Pancreas (tissue), 10 donors: Measurements from ENCODE around the gene HS3ST2. TPM values are rescaled to one million over a fixed set of nuclear protein-coding genes. Genes with fewer than 3 reads are reported as not detected.

Source experiments
- ATAC-seq, 4 donors: fragments of 200-7000 bp; cut with Tn5 transposase; one replicate each; pipeline versions ENCODE4 v1.8.0 to v1.9.1; 2020; ENCODE audit warnings: mild to moderate bottlenecking in 4 of 4, moderate library complexity in 4 of 4
- DNase-seq, 6 donors: peaks; one replicate each; pipeline ENCODE4 v3.0.0-alpha.2; 2020
- FAIRE-seq: peaks from 2 replicates; lab custom pipeline; 2012; peaks lifted over from hg19 to GRCh38; lab: Jason Lieb, UNC
- H3K27ac ChIP-seq, 4 donors: fragments of 200-600 bp; sonication (generic); 1 replicate in 3 of 4; 2 replicates in 1 of 4; pipeline versions ENCODE4 v1.5.0 to v1.8.0; 2020
- H3K27me3 ChIP-seq, 4 donors: fragments of 200-600 bp; one replicate each; pipeline ENCODE4 v1.8.0; 2021
- H3K36me3 ChIP-seq, 3 donors: fragments of 200-600 bp; sonication (generic) in 1 of 3; one replicate each; pipeline versions ENCODE4 v1.5.0 to v1.8.0; 2020 to 2021
- H3K4me1 ChIP-seq, 3 donors: fragments of 200-600 bp; one replicate each; pipeline ENCODE4 v1.8.0; 2021
- H3K4me3 ChIP-seq, 4 donors: fragments of 200-600 bp; sonication (generic) in 2 of 4; one replicate each; pipeline versions ENCODE4 v1.5.0 to v1.8.0; 2020 to 2021
- H3K9me3 ChIP-seq, 4 donors: fragments of 200-600 bp; one replicate each; pipeline ENCODE4 v1.8.0; 2021
- WGBS, 2 donors: extraction: QIAGEN DNeasy Blood & Tissue Kit; methylation state at CpG; one replicate each; pipeline ENCODE4 v1.1.7; 2013; 5-methylcytosine and 5-hydroxymethylcytosine counted together
- intact Hi-C, 3 donors: fragments of 100-400 bp; cut with DNase I; formaldehyde crosslinking; loops; one replicate each; pipeline versions ENCODE4 v1.11.1 to v1.14.2; 2022
- polyA plus RNA-seq, 2 donors: library from polyadenylated mRNA; stranded (reverse); fragments of 200-250 nt; gene quantifications; one replicate each; pipeline ENCODE4 v1.2.3, GENCODE V29; 2013
- total RNA-seq, 6 donors: library from RNA; stranded (reverse); fragmentation: NEBNext Ultra II Directional in 4 of 6; extraction: Animal tissue kit (Norgen Biotek cat#: 25700) in 4 of 6; gene quantifications; one replicate each; pipeline versions ENCODE4 v1.2.1 to v1.2.4, GENCODE V29; 2021 to 2023
- TF ChIP-seq, protein P1 (sequence below), 4 donors: fragments of 200-600 bp; sonication (generic) in 3 of 4; IDR thresholded peaks; one replicate each; pipeline versions ENCODE4 v1.5.0 to v1.8.0; 2021; ENCODE audit warnings: antibody characterized with exemption in 4 of 4
- donor health status: healthy with polysubstance abuse.
- donor health status: DM: no; HTN: no; CAD: no; lungs with moderate emphysema.
- donor health status: DM: no; HTN: no; CAD: no.
- donor health status: control.
- donor health status: control.
- donor health status: Bipolar disorder and iron deficiency.
- donor health status: DM: yes; HTN: yes; CAD: no.
- donor health status: DM: no; HTN: no; CAD: no.
- donor health status: DM: no; HTN: no; CAD: no.
- donor health status: DM: yes; HTN: yes; CAD: no.

Gene HS3ST2
- total and polyA plus RNA-seq, 8 donors: 0.06 to 0.42 (median 0.28) TPM; not detected in 1

- FAIRE-seq (no peak), ATAC-seq (no peak), DNase-seq (no peak)
- intact Hi-C loops: no loop called here
- Histone ChIP-seq H3K4me1 (no peaks in the 10 kb centered on the region), H3K36me3 (no peaks in the 10 kb centered on the region), H3K27ac (no peak overlapping the region), H3K4me3 (no peak overlapping the region), H3K27me3 (peaks cover 0 to 22% (median 2%) of the 10 kb centered on the region in 4 donors), H3K9me3 (no peaks in the 10 kb centered on the region)
- TF ChIP-seq, protein P1, sequence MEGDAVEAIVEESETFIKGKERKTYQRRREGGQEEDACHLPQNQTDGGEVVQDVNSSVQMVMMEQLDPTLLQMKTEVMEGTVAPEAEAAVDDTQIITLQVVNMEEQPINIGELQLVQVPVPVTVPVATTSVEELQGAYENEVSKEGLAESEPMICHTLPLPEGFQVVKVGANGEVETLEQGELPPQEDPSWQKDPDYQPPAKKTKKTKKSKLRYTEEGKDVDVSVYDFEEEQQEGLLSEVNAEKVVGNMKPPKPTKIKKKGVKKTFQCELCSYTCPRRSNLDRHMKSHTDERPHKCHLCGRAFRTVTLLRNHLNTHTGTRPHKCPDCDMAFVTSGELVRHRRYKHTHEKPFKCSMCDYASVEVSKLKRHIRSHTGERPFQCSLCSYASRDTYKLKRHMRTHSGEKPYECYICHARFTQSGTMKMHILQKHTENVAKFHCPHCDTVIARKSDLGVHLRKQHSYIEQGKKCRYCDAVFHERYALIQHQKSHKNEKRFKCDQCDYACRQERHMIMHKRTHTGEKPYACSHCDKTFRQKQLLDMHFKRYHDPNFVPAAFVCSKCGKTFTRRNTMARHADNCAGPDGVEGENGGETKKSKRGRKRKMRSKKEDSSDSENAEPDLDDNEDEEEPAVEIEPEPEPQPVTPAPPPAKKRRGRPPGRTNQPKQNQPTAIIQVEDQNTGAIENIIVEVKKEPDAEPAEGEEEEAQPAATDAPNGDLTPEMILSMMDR (IDR thresholded peaks at IDR 0.05): no peak
- WGBS, 2 donors: 22 to 26% methylated on average over 5 of the region's 5 CpGs
These were observed 115.0 kb downstream of the HS3ST2 start for GRCh38 chr16:22928882-22929435.

DNA sequence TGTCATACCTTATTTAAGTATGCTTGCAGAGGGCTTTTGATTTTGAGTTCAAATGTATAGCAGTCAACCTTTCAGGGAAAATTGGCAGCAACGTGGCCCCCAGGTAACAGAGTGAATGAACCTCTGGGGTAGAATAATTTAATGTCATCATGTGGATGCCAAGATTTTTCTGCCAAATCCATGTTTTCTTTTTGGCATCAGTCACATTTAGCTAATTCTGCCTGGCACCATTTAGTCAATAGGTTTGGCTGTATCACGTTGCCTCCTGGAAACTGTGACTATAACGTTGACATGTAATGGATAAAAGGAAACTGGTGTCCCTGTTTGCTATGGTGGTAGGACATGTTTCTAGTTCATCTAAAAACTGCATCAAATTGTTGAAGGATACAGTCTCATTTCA lies 115.5 kb downstream of the HS3ST2 start:
- Histone ChIP-seq H3K4me3 (no peak overlapping the region), H3K4me1 (no peaks in the 10 kb centered on the region)
- no peak for ATAC-seq

GRCh38 chr16:22932032-22932771 lies 118.2 kb downstream of the HS3ST2 start:
- peaks cover 0 to 22% (median 2%) of the 10 kb centered on the region in 4 donors for H3K27me3 ChIP-seq
- ATAC-seq: no peak
- WGBS, 2 donors: 26 to 27% methylated on average over 8 of the region's 8 CpGs
- no peaks in the 10 kb centered on the region for H3K36me3 ChIP-seq
- no peak for DNase-seq
- H3K27ac ChIP-seq: no peak overlapping the region
- H3K9me3 ChIP-seq: no peaks in the 10 kb centered on the region
- intact Hi-C loops: no loop called here
- no peaks in the 10 kb centered on the region for H3K4me1 ChIP-seq
- FAIRE-seq: no peak
- TF ChIP-seq, protein P1 (IDR thresholded peaks at IDR 0.05): no peak
- no peak overlapping the region for H3K4me3 ChIP-seq

More for the DNA sequence above, 115.5 kb downstream of the HS3ST2 start:
- TF ChIP-seq, protein P1 (IDR thresholded peaks at IDR 0.05): no peak
- no peak for DNase-seq
- FAIRE-seq: no peak
- Histone ChIP-seq H3K27ac (no peak overlapping the region), H3K36me3 (no peaks in the 10 kb centered on the region), H3K27me3 (peaks cover 0 to 22% (median 2%) of the 10 kb centered on the region in 4 donors), H3K9me3 (no peaks in the 10 kb centered on the region)
- WGBS, 2 donors: 32 to 51% methylated on average over 3 of the region's 3 CpGs
- intact Hi-C loops: no loop called here

GRCh38 chr16:22933173-22933572 lies 119.2 kb downstream of the HS3ST2 start:
- no peaks in the 10 kb centered on the region for H3K9me3 ChIP-seq
- TF ChIP-seq, protein P1 (IDR thresholded peaks at IDR 0.05): no peak
- intact Hi-C loops: no loop called here
- FAIRE-seq: no peak
- H3K4me1 ChIP-seq: no peaks in the 10 kb centered on the region
- peak in 1 of 4 donors; percentile 38 for ATAC-seq
- no peak overlapping the region for H3K4me3 ChIP-seq
- no peak overlapping the region for H3K27ac ChIP-seq
- H3K36me3 ChIP-seq: no peaks in the 10 kb centered on the region
- H3K27me3 ChIP-seq: peaks cover 0 to 18% (median 2%) of the 10 kb centered on the region in 4 donors
- 30 to 38% methylated on average over 2 of the region's 2 CpGs for WGBS, 2 donors
- DNase-seq: no peak

- H3K36me3 ChIP-seq: no peaks in the 10 kb centered on the region
- 64 to 68% methylated on average over 2 of the region's 2 CpGs for WGBS, 2 donors
- H3K4me1 ChIP-seq: no peaks in the 10 kb centered on the region
- intact Hi-C loops: no loop called here
- no peak overlapping the region for H3K4me3 ChIP-seq
- DNase-seq: no peak
- no peaks in the 10 kb centered on the region for H3K9me3 ChIP-seq
- no peak overlapping the region for H3K27ac ChIP-seq
- H3K27me3 ChIP-seq: peaks cover 0 to 14% (median 2%) of the 10 kb centered on the region in 4 donors
- no peak for ATAC-seq
- no peak for FAIRE-seq
- TF ChIP-seq, protein P1 (IDR thresholded peaks at IDR 0.05): no peak
These were observed 120.8 kb downstream of the HS3ST2 start for GRCh38 chr16:22934786-22935185.
